HepG2 (cell line): ENCODE results near the gene ZNF575.
A peak's percentile ranks its signal among the peaks of the same experiment; 100 is the strongest.

Experiments used
- EP300 ChIP-seq, 3 experiments: sonication (generic) in 1 of 3; formaldehyde crosslinking in 1 of 3; IDR thresholded peaks; 2 replicates each; pipeline versions ENCODE4 v1.5.1 to v1.6.1; 2011 to 2020; ENCODE audit warnings: low read depth in 2 of 3, low read length in 2 of 3, borderline replicate concordance in 1 of 3, improper control_type of control experiment in 1 of 3, mild to moderate bottlenecking in 1 of 3, missing genetic modification reagents in 1 of 3, moderate library complexity in 1 of 3
- HDAC2 ChIP-seq: sonication (generic); formaldehyde crosslinking; IDR thresholded peaks from 2 replicates; pipeline ENCODE4 v1.4.0; 2020; ENCODE audit warnings: missing genetic modification reagents
- TF ChIP-seq, protein P1 (sequence below): sonication (generic); formaldehyde crosslinking; IDR thresholded peaks from 2 replicates; pipeline ENCODE4 v1.5.0; 2020; ENCODE audit warnings: mild to moderate bottlenecking, missing genetic modification reagents, moderate library complexity

DNA sequence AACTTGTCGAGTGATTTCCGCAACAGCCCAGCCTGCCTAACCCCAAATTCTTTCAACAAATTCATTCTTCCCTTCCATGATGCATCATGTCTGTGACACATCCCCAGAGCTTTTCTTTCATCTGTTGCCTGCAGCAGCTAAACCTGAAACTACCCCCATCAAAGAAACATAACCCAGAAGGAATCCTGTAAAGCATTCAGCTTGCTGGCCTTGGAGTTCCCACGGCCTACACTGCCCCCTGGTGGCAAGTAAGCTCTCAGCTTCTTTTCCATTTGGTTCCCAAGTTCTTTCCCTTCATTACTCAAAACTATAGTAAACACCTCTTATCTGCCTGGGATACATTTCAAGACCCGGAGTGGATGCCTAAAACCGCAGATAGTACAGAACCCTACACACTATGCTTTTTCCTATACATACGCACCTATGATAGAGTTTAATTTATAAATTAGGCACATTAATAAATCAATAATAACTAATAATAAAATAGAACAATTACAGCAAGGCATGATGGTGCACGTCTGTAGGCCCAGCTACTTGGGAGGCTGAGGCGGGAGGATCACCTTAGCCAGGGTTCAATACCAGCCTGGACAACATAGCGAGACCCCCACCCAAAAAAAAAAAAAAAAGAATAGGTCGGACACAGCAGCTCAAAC lies 13.4 kb upstream of the ZNF575 start:
- TF ChIP-seq HDAC2 (no peak), EP300 (IDR thresholded peaks at IDR 0.05; ENCODE audit: low read depth in 2 of 2, low read length in 2 of 2) (no peak), EP300 (CRISPR knock-in tag; IDR thresholded peaks at IDR 0.05; ENCODE audit: borderline replicate concordance) (no peak)
- TF ChIP-seq, protein P1, sequence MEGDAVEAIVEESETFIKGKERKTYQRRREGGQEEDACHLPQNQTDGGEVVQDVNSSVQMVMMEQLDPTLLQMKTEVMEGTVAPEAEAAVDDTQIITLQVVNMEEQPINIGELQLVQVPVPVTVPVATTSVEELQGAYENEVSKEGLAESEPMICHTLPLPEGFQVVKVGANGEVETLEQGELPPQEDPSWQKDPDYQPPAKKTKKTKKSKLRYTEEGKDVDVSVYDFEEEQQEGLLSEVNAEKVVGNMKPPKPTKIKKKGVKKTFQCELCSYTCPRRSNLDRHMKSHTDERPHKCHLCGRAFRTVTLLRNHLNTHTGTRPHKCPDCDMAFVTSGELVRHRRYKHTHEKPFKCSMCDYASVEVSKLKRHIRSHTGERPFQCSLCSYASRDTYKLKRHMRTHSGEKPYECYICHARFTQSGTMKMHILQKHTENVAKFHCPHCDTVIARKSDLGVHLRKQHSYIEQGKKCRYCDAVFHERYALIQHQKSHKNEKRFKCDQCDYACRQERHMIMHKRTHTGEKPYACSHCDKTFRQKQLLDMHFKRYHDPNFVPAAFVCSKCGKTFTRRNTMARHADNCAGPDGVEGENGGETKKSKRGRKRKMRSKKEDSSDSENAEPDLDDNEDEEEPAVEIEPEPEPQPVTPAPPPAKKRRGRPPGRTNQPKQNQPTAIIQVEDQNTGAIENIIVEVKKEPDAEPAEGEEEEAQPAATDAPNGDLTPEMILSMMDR (CRISPR knock-in tag) = peak; percentile 90
